ENCODE results near the gene PHAX.
"Not testable (repeated sequence)": the region's sequence is repeated elsewhere in the genome, so short reads cannot be mapped to it uniquely, and the experiment has no call there.

The PHAX gene, protein sequence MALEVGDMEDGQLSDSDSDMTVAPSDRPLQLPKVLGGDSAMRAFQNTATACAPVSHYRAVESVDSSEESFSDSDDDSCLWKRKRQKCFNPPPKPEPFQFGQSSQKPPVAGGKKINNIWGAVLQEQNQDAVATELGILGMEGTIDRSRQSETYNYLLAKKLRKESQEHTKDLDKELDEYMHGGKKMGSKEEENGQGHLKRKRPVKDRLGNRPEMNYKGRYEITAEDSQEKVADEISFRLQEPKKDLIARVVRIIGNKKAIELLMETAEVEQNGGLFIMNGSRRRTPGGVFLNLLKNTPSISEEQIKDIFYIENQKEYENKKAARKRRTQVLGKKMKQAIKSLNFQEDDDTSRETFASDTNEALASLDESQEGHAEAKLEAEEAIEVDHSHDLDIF

DNA sequence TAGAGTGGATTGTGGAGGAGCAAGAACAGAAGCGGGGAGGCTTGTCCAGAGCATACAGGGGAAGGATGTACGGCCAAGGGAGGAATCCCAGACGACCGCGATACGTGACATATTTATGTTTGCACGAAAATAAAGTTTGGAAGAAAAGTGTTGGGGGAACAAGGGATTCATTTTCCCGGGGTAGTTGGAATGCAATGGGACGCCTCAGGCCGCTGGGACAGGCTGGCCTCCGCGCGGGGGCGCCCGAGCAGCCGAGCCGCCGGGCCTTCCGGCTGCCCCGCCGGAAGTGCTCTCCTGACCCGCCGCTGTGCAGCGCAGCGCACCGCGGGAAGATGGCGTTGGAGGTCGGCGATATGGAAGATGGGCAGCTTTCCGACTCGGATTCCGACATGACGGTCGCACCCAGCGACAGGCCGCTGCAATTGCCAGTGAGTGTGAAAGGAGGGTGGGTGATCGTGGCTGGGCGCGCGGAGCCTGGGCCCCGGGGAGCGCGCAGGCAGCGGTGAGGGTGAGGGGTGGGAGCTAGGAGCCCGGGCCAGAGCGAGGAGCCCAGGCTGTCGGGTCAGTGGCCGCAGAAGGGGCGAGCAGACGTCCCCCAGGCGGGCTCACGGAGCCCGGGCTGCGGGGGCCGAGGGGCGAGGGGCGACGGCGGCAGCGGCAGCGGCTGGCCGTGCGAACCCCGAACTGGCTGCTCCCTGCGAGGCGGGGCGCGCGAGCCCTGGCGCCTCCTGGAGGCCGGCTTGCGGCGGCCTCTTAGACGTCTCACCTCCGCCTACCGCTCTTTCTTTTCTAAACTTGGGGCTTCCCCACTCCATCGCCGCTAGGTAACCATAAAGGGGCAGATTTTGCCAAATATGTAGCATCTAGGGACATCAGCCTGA lies at the start of gene PHAX:
Gene PHAX (plus strand): TSS at position 317 of the 881 bp plus-strand sequence. CDS start 16 bp downstream, at position 333.
- Histone ChIP-seq H3K4me1 (ENCODE audit: control insufficient read depth in 5 of 5, insufficient read depth in 5 of 5, low read length in 5 of 5) (peaks cover 2 to 28% (median 27%) of the 10 kb centered on the region in 5 donors), H3K4me3 (ENCODE audit: low read depth in 1 of 5, low read length in 5 of 5) (peak within 1 kb of the TSS; percentile 77 to 100 (median 97)), H3K27me3 (ENCODE audit: control insufficient read depth in 5 of 5, insufficient read depth in 4 of 5, low read length in 5 of 5) (no peaks in the 10 kb centered on the region), H3K27ac (ENCODE audit: low read depth, low read length) (peak within 1 kb of the TSS; percentile 79), H3K36me3 (ENCODE audit: control insufficient read depth in 5 of 5, insufficient read depth in 5 of 5, low read length in 5 of 5) (peaks cover 5 to 26% (median 17%) of the 10 kb centered on the region in 5 donors), H3K9ac (ENCODE audit: low read length in 5 of 5) (peak within 1 kb of the TSS in 4 of 5 donors; percentile 63 to 79 (median 72)), H3K9me3 (ENCODE audit: control insufficient read depth in 5 of 5, low read length in 5 of 5) (no peaks in the 10 kb centered on the region)

DNA sequence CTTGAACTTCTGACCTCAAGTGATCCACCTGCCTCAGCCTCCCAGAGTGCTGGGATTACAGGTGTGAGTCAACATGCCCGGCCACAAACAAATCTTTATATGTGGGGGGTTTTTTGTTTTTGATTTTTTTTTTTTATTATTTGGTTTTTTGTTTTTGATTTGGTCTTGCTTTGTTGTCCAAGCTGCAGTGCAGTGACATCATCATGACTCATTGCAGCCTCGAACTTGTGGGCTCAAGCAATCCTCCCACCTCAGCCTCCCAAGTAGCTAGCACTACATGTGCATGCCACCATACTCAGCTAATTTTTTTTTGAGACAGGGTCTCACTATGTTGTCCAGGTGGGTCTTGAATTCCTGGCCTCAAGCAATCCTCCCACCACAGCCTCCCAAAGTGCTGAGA lies 48.1 kb upstream of the PHAX start:
- Histone ChIP-seq H3K36me3 (ENCODE audit: control insufficient read depth in 5 of 5, insufficient read depth in 5 of 5, low read length in 5 of 5) (peaks cover 27 to 83% (median 72%) of the 10 kb centered on the region in 5 donors), H3K27ac (ENCODE audit: low read depth, low read length) (no peak overlapping the region)

GRCh38 chr5:126555101-126555500 lies 45.6 kb upstream of the PHAX start:
- H3K9me3 ChIP-seq (ENCODE audit: control insufficient read depth in 5 of 5, low read length in 5 of 5); H3K27me3 ChIP-seq (ENCODE audit: control insufficient read depth in 5 of 5, insufficient read depth in 4 of 5, low read length in 5 of 5); H3K4me1 ChIP-seq (ENCODE audit: control insufficient read depth in 5 of 5, insufficient read depth in 5 of 5, low read length in 5 of 5); H3K4me3 ChIP-seq (ENCODE audit: low read depth in 1 of 5, low read length in 5 of 5); H3K27ac ChIP-seq (ENCODE audit: low read depth, low read length); H3K9ac ChIP-seq (ENCODE audit: low read length in 5 of 5): not testable (repeated sequence)
- peaks cover 23 to 79% (median 71%) of the 10 kb centered on the region in 5 donors for H3K36me3 ChIP-seq (ENCODE audit: control insufficient read depth in 5 of 5, insufficient read depth in 5 of 5, low read length in 5 of 5)

More for the DNA sequence above, 48.1 kb upstream of the PHAX start:
- Histone ChIP-seq H3K27me3 (ENCODE audit: control insufficient read depth in 5 of 5, insufficient read depth in 4 of 5, low read length in 5 of 5) (no peaks in the 10 kb centered on the region), H3K9me3 (ENCODE audit: control insufficient read depth in 5 of 5, low read length in 5 of 5) (no peaks in the 10 kb centered on the region), H3K4me1 (ENCODE audit: control insufficient read depth in 5 of 5, insufficient read depth in 5 of 5, low read length in 5 of 5) (no peaks in the 10 kb centered on the region), H3K4me3 (ENCODE audit: low read depth in 1 of 5, low read length in 5 of 5) (no peak overlapping the region), H3K9ac (ENCODE audit: low read length in 5 of 5) (no peak overlapping the region)

GRCh38 chr5:126561908-126562307 lies 38.8 kb upstream of the PHAX start:
- Histone ChIP-seq H3K4me3 (ENCODE audit: low read depth in 1 of 5, low read length in 5 of 5) (no peak overlapping the region), H3K27me3 (ENCODE audit: control insufficient read depth in 5 of 5, insufficient read depth in 4 of 5, low read length in 5 of 5) (no peaks in the 10 kb centered on the region), H3K27ac (ENCODE audit: low read depth, low read length) (no peak overlapping the region), H3K9ac (ENCODE audit: low read length in 5 of 5) (no peak overlapping the region), H3K9me3 (ENCODE audit: control insufficient read depth in 5 of 5, low read length in 5 of 5) (no peaks in the 10 kb centered on the region), H3K36me3 (ENCODE audit: control insufficient read depth in 5 of 5, insufficient read depth in 5 of 5, low read length in 5 of 5) (peaks cover 21 to 51% (median 27%) of the 10 kb centered on the region in 5 donors), H3K4me1 (ENCODE audit: control insufficient read depth in 5 of 5, insufficient read depth in 5 of 5, low read length in 5 of 5) (no peaks in the 10 kb centered on the region)

DNA sequence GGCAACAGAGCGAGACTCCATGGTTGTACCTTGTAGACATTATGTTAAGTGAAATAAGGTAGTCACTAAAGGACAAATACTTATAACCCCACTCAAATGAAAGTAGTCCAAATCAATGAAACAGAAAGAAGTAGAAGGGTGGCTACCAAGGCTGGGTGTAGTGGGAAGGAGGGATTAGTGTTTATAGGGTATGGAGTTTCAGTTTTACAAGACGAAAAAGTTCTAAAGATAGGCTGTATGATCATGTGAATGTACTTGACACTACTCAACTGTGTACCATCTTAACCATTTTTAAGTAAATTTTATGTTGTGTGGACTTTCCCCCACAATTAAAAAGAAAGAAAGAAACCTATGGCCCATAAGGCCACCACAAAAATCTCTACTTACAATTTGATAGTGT lies 37.9 kb upstream of the PHAX start:
- H3K27me3 ChIP-seq (ENCODE audit: control insufficient read depth in 5 of 5, insufficient read depth in 4 of 5, low read length in 5 of 5), result no peaks in the 10 kb centered on the region
- peaks cover 21 to 49% (median 27%) of the 10 kb centered on the region in 5 donors for H3K36me3 ChIP-seq (ENCODE audit: control insufficient read depth in 5 of 5, insufficient read depth in 5 of 5, low read length in 5 of 5)
- H3K9ac ChIP-seq (ENCODE audit: low read length in 5 of 5), result no peak overlapping the region
- H3K9me3 ChIP-seq (ENCODE audit: control insufficient read depth in 5 of 5, low read length in 5 of 5), result no peaks in the 10 kb centered on the region
- no peaks in the 10 kb centered on the region for H3K4me1 ChIP-seq (ENCODE audit: control insufficient read depth in 5 of 5, insufficient read depth in 5 of 5, low read length in 5 of 5)
- no peak overlapping the region for H3K4me3 ChIP-seq (ENCODE audit: low read depth in 1 of 5, low read length in 5 of 5)
- no peak overlapping the region for H3K27ac ChIP-seq (ENCODE audit: low read depth, low read length)

GRCh38 chr5:126568206-126568755 lies 32.5 kb upstream of the PHAX start:
- Histone ChIP-seq H3K27me3 (ENCODE audit: control insufficient read depth in 5 of 5, insufficient read depth in 4 of 5, low read length in 5 of 5) (no peaks in the 10 kb centered on the region), H3K36me3 (ENCODE audit: control insufficient read depth in 5 of 5, insufficient read depth in 5 of 5, low read length in 5 of 5) (peaks cover 30 to 63% (median 36%) of the 10 kb centered on the region in 5 donors), H3K9me3 (ENCODE audit: control insufficient read depth in 5 of 5, low read length in 5 of 5) (no peaks in the 10 kb centered on the region), H3K27ac (ENCODE audit: low read depth, low read length) (no peak overlapping the region), H3K4me1 (ENCODE audit: control insufficient read depth in 5 of 5, insufficient read depth in 5 of 5, low read length in 5 of 5) (no peaks in the 10 kb centered on the region), H3K4me3 (ENCODE audit: low read depth in 1 of 5, low read length in 5 of 5) (no peak overlapping the region), H3K9ac (ENCODE audit: low read length in 5 of 5) (no peak overlapping the region)

- Histone ChIP-seq H3K9me3 (ENCODE audit: control insufficient read depth in 5 of 5, low read length in 5 of 5) (no peaks in the 10 kb centered on the region), H3K27me3 (ENCODE audit: control insufficient read depth in 5 of 5, insufficient read depth in 4 of 5, low read length in 5 of 5) (no peaks in the 10 kb centered on the region), H3K9ac (ENCODE audit: low read length in 5 of 5) (no peak overlapping the region), H3K27ac (ENCODE audit: low read depth, low read length) (no peak overlapping the region), H3K4me1 (ENCODE audit: control insufficient read depth in 5 of 5, insufficient read depth in 5 of 5, low read length in 5 of 5) (no peaks in the 10 kb centered on the region), H3K4me3 (ENCODE audit: low read depth in 1 of 5, low read length in 5 of 5) (no peak overlapping the region), H3K36me3 (ENCODE audit: control insufficient read depth in 5 of 5, insufficient read depth in 5 of 5, low read length in 5 of 5) (peaks cover 21 to 65% (median 43%) of the 10 kb centered on the region in 5 donors)
Observed at GRCh38 chr5:126575644-126576043, 25.1 kb upstream of the PHAX start.

GRCh38 chr5:126576974-126577373 lies 23.8 kb upstream of the PHAX start:
- Histone ChIP-seq H3K4me3 (ENCODE audit: low read depth in 1 of 5, low read length in 5 of 5) (no peak overlapping the region), H3K9me3 (ENCODE audit: control insufficient read depth in 5 of 5, low read length in 5 of 5) (no peaks in the 10 kb centered on the region), H3K4me1 (ENCODE audit: control insufficient read depth in 5 of 5, insufficient read depth in 5 of 5, low read length in 5 of 5) (no peaks in the 10 kb centered on the region), H3K9ac (ENCODE audit: low read length in 5 of 5) (no peak overlapping the region), H3K27me3 (ENCODE audit: control insufficient read depth in 5 of 5, insufficient read depth in 4 of 5, low read length in 5 of 5) (no peaks in the 10 kb centered on the region), H3K36me3 (ENCODE audit: control insufficient read depth in 5 of 5, insufficient read depth in 5 of 5, low read length in 5 of 5) (peaks cover 21 to 77% (median 48%) of the 10 kb centered on the region in 5 donors), H3K27ac (ENCODE audit: low read depth, low read length) (no peak overlapping the region)

GRCh38 chr5:126577415-126577814 lies 23.3 kb upstream of the PHAX start:
- no peak overlapping the region for H3K27ac ChIP-seq (ENCODE audit: low read depth, low read length)
- H3K9me3 ChIP-seq (ENCODE audit: control insufficient read depth in 5 of 5, low read length in 5 of 5), result no peaks in the 10 kb centered on the region
- H3K27me3 ChIP-seq (ENCODE audit: control insufficient read depth in 5 of 5, insufficient read depth in 4 of 5, low read length in 5 of 5), result no peaks in the 10 kb centered on the region
- H3K9ac ChIP-seq (ENCODE audit: low read length in 5 of 5), result no peak overlapping the region
- H3K4me1 ChIP-seq (ENCODE audit: control insufficient read depth in 5 of 5, insufficient read depth in 5 of 5, low read length in 5 of 5), result no peaks in the 10 kb centered on the region
- H3K36me3 ChIP-seq (ENCODE audit: control insufficient read depth in 5 of 5, insufficient read depth in 5 of 5, low read length in 5 of 5), result peaks cover 19 to 73% (median 47%) of the 10 kb centered on the region in 5 donors
- H3K4me3 ChIP-seq (ENCODE audit: low read depth in 1 of 5, low read length in 5 of 5), result no peak overlapping the region

Data from subcutaneous abdominal adipose tissue (tissue), 5 donors.